HAP-1 (cell line): Measurements from ENCODE around the gene PADI3.

Experiments used
- DNase-seq, 2 experiments: peaks; one replicate each; pipeline ENCODE4 v3.0.0-alpha.2; 2016 to 2020; ENCODE audit warnings: low spot score in 2 of 2
- H3K27me3 ChIP-seq: fragments of 250-450 bp; sonication (Bioruptor Pico); 2 replicates; pipeline ENCODE4 v1.5.1; 2020; ENCODE audit warnings: low read depth, mild to moderate bottlenecking, moderate library complexity
- H3K36me3 ChIP-seq: fragments of 250-450 bp; sonication (Bioruptor Pico); replicated peaks from 2 replicates; pipeline ENCODE4 v1.5.1; 2020; ENCODE audit warnings: mild to moderate bottlenecking
- H3K4me1 ChIP-seq: fragments of 250-450 bp; sonication (Bioruptor Pico); 2 replicates; pipeline ENCODE4 v1.5.1; 2020; ENCODE audit warnings: mild to moderate bottlenecking
- H3K4me3 ChIP-seq: fragments of 250-450 bp; sonication (Bioruptor Pico); 2 replicates; pipeline ENCODE4 v1.5.1; 2020; ENCODE audit warnings: mild to moderate bottlenecking, moderate library complexity
- H3K9me3 ChIP-seq: fragments of 250-450 bp; sonication (Bioruptor Pico); 2 replicates; pipeline ENCODE4 v1.5.1; 2020; ENCODE audit warnings: mild to moderate bottlenecking, moderate library complexity
- in situ Hi-C: fragments of 300-500 bp; cut with MboI; formaldehyde crosslinking; loops from 3 replicates; pipeline ENCODE4 v1.14.3; 2020; ENCODE audit warnings: low sequenced_read_pairs, inconsistent platforms, mixed read lengths

Gene PADI3

DNA sequence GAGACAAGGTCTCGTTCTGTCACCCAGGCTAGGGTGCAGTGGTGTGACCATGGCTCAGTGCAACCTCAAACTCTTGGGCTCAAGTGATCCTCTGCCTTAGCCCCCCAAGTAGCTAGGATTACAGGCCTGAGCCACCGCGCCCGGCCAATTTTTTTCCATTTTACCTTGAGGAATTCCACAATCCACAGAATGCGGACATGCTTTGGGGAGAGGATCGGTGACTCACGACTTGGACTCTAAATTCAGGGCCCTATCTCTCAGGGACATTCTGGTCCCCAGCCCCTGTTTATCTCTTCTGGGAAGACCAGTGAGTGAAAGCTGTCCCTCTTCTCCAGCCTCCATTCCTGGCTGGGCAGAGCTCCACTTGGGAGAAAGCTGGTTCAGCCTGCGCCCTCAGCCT is 38.7 kb upstream of the PADI3 start:
- no peaks in the 10 kb centered on the region for H3K36me3 ChIP-seq
- H3K4me3 ChIP-seq = no peak overlapping the region
- no peaks in the 10 kb centered on the region for H3K27me3 ChIP-seq
- no peak for DNase-seq
- in situ Hi-C loops = no loop called here
- peaks cover 12% of the 10 kb centered on the region for H3K4me1 ChIP-seq
- H3K9me3 ChIP-seq = no peaks in the 10 kb centered on the region

DNA sequence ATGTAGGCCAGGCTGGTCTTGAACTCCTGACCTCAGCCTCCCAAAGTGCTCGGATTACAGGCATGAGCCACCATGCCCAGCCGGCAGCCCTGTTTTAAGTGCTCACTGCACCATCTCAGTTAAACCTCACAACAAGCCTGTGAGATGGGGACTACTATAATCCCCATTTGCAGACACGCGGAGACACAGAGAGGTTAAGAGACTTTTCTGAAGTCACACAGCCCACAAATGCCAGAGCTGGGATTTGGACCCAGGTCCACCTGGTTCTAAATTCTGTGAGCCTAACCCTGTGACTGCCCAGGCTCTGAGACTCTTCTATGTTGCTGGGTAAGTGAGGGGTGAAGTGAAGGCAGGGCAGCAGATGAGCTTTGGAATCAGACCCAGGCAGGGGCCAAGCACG is 37.5 kb upstream of the PADI3 start:
- no peak overlapping the region for H3K4me3 ChIP-seq
- no peaks in the 10 kb centered on the region; the same call in 1 of the 2 replicates for H3K9me3 ChIP-seq
- DNase-seq = no peak
- peaks cover 12% of the 10 kb centered on the region for H3K4me1 ChIP-seq
- in situ Hi-C loops = no loop called here
- H3K27me3 ChIP-seq = no peaks in the 10 kb centered on the region
- H3K36me3 ChIP-seq = no peaks in the 10 kb centered on the region

DNA sequence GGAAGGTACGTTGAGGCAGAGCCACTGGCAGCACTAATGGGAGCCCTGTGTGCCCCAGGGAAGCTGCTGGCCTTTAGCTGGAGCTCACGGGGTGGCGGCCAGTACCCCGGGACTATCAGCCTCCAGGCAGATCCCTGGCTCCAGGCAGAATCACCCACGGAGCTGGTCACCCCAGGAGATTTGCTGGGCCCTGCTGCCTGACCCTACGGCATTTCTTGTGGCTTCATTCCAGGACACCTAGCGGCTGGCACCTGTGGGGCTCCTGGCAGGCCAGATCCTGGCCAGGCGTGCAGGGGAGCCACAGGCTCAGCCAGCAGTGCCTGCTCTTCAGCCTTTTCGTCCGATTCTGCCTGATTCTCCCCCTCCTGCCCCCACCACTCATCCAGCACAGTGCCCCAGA is 36.9 kb upstream of the PADI3 start:
- Histone ChIP-seq H3K4me1 (peaks cover 12% of the 10 kb centered on the region), H3K4me3 (no peak overlapping the region), H3K36me3 (no peaks in the 10 kb centered on the region), H3K27me3 (no peaks in the 10 kb centered on the region), H3K9me3 (no peaks in the 10 kb centered on the region; the same call in 1 of the 2 replicates)
- DNase-seq = no peak
- in situ Hi-C loops = no loop called here

DNA sequence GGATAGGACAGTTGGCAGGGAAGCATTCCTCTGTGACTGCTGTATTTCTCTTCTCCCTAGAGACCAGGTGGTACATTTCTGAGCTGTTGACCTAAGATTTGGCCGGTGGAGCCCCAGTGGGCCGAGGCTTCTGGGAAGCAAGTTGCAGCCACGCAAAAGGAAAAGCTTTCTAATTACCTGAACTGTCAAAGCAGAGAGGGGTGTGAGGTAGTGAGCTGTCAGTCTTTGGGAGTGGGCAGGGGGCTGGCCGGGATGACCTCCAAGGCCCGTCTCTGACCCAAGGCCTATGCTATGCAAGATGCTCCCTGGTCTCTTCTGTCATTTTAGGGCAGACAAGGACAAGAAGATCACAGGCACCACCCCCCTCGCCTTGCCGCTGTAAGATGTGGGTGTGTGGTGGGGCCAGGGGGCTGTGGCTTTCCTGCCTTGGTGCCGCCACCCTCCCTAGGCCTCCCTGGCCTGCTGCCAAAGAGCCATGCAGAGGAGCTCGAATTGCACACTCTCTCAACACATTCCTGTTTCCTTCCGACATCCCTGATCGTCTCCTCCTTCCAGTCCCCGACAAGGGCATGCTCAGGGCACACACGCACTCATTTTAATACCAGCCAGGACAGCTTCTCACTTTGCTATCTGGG is 36.3 kb upstream of the PADI3 start:
- Histone ChIP-seq H3K4me1 (peaks cover 12% of the 10 kb centered on the region), H3K9me3 (no peaks in the 10 kb centered on the region; the same call in 1 of the 2 replicates), H3K36me3 (no peaks in the 10 kb centered on the region), H3K27me3 (no peaks in the 10 kb centered on the region), H3K4me3 (no peak overlapping the region)
- DNase-seq = peak; percentile 8 to 69
- in situ Hi-C loops = no loop called here

DNA sequence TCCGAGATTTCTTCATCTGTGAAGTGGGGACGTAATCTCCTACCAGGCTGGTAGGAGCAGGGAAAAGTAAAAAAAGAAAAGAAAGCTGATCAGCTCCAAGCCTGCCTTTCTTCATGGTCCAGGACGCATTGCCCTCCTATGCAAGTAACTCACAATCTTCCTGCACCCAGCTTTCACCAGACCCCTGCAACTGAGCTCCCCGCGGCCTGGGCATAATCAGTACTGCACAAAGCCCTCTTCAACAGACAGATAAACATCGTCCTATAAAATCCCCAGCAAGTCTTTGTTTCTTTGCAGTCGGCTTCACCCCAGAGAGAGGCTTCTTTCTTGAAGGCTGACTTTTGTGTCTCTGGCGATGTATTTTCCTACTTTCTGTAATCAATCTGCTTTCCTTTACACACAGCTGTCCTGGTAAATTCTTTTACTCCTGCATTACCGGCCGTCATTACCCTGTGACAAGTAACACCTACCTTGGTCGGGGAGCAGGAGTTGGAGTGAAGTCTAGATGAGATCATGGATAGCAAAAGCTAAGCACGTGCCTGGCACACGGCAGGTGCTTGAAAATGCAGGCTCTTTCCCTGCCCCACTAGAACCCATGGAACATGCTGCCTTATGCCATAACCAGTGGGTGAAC is 35.6 kb upstream of the PADI3 start:
- Histone ChIP-seq H3K27me3 (no peaks in the 10 kb centered on the region), H3K4me3 (no peak overlapping the region), H3K36me3 (no peaks in the 10 kb centered on the region), H3K4me1 (peaks cover 12% of the 10 kb centered on the region), H3K9me3 (no peaks in the 10 kb centered on the region; the same call in 1 of the 2 replicates)
- in situ Hi-C loops = no loop called here
- DNase-seq = peak in 1 of 2 experiments; percentile 20

DNA sequence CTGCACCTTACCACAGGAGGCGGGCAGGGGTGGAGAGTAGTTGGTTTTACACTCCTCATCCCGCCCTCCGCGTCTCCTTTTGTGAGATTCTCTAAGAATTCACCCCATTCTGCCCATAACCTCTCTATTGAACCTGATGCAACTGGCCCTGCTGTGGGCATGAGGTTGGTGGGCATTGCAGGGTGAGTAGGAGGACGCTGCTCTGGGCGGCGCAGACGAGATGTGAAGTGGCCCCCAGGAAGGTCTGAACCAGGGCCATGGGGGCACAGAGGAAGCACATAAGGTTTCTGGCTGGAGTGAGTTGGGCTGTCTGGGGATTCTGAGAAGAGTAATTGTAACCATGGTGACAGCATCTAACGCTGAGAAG is 35.1 kb upstream of the PADI3 start:
- Histone ChIP-seq H3K36me3 (no peaks in the 10 kb centered on the region), H3K4me3 (no peak overlapping the region), H3K4me1 (peaks cover 12% of the 10 kb centered on the region), H3K9me3 (no peaks in the 10 kb centered on the region; the same call in 1 of the 2 replicates), H3K27me3 (no peaks in the 10 kb centered on the region)
- DNase-seq = no peak
- in situ Hi-C loops = no loop called here

DNA sequence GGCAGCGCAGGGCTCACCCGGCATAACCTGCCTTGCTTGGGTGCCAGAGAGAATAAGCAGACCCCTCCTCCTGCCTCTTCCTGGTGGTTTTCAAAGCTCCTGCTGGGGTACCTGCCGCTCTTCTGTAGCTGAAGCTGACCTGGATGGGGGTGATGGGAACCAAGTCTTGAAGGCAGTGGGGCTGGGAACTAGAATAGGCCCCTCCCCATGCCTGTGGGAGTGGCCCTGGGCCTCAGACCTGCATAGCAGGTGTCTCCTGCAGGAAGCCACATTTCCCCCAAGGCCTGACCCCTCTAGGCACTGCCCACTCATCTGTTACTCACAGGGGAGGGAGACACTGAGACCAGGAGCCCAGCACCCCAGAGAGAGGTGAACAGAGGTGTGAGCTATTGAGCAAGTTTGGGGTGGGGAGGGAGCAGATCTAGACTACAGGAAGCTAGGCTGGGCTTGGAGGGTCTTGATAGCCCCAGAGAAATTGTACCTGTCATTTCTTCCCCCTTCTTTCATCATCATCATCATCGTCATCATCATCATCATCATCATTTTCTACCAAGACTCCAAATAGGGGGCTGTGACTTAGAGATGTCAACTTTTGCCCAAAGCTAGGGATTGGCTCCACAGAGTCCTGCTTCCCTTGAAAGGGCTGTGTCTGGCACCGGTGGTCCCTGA is 33.9 kb upstream of the PADI3 start:
- no peak for DNase-seq
- Histone ChIP-seq H3K4me3 (no peak overlapping the region), H3K4me1 (peaks cover 12% of the 10 kb centered on the region), H3K27me3 (no peaks in the 10 kb centered on the region), H3K36me3 (no peaks in the 10 kb centered on the region), H3K9me3 (no peaks in the 10 kb centered on the region; the same call in 1 of the 2 replicates)
- in situ Hi-C loops = no loop called here

DNA sequence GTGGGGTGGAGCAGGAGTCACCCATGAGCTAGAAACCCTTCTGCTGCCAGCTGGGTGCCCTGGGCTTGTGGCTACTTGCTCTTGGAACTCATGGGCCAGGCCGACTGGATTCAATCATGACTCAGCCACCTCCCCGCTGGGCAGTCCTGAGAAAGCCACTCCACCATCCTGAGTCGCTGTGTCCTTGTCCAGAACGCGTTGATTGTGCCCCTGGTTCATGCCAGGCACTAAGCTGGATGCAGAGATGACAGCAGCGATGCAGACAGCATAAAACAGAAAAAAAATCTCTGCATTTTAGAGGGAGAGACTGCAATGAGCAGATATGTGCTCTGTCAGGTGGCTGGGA is 33.4 kb upstream of the PADI3 start:
- H3K9me3 ChIP-seq = no peaks in the 10 kb centered on the region; the same call in 1 of the 2 replicates

DNA sequence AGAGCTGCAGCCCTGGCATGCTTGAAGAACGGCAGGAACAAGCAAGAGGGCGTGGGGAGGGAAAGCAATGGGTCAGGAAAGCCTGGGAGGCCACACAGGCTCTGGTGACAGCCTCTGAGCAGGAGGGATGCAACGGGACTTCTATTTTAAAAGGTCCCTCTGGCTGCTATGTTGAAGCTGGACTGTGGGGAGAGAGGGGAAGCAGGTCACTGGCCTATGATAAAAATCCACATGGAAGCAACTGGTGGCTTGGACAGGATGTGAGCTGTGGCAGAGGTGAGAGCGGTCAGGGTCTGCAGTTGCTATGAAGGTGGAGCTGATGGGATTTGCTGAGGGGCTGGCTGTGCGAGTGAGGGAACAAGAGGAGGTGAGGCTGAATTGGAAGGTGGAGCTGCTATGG is 32.8 kb upstream of the PADI3 start:
- DNase-seq = no peak
- H3K9me3 ChIP-seq = no peaks in the 10 kb centered on the region; the same call in 1 of the 2 replicates
- H3K36me3 ChIP-seq = no peaks in the 10 kb centered on the region
- in situ Hi-C loops = no loop called here
- H3K4me3 ChIP-seq = no peak overlapping the region
- H3K27me3 ChIP-seq = no peaks in the 10 kb centered on the region
- H3K4me1 ChIP-seq = peaks cover 12% of the 10 kb centered on the region

More for the DNA sequence above, 33.4 kb upstream of the PADI3 start:
- Histone ChIP-seq H3K4me3 (no peak overlapping the region), H3K27me3 (no peaks in the 10 kb centered on the region), H3K36me3 (no peaks in the 10 kb centered on the region), H3K4me1 (peaks cover 12% of the 10 kb centered on the region)
- in situ Hi-C loops = no loop called here
- DNase-seq = no peak

DNA sequence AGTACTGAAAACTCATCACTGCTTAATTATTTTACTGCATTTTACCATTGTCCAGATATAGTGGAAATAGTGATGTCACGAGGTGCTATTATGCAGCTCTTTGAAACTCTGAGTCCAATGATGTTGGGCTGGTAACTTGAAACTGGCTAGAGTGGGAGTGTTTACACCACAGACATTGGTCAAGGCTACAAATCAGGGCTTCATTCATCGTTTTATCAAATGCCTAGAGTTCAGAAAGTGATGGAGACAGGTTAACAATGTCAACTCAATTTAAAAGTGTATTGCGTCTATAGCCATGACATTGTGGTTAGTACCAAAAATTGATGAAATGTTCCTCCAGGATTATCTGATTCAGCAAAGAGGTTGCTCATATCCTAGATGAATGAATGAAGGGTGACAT is 31.3 kb upstream of the PADI3 start:
- Histone ChIP-seq H3K27me3 (peaks cover 9% of the 10 kb centered on the region), H3K4me3 (no peak overlapping the region), H3K4me1 (peaks cover 10% of the 10 kb centered on the region), H3K36me3 (no peaks in the 10 kb centered on the region), H3K9me3 (no peaks in the 10 kb centered on the region; the same call in 1 of the 2 replicates)
- in situ Hi-C loops = no loop called here
- DNase-seq = no peak

DNA sequence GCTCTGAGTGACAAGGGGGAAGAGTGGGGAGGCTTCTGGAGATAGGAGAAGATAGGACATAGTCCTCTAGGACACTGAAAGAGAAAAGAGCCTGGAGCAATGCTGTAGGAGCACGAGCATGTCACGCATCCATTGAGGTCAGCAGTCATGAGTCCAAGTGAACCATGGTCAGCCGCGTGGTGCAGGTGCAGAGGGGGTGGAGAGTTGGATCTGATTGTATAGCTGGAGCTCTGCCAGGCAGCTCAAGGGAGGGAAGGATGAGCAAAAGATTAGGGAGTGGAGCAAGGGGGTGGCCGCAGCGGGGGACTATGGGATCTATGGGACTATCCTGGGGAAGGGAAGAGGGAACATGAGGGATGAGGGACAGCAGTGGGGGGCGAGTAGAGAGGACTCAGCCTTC is 30.0 kb upstream of the PADI3 start:
- Histone ChIP-seq H3K27me3 (peaks cover 9% of the 10 kb centered on the region), H3K4me3 (no peak overlapping the region), H3K4me1 (no peaks in the 10 kb centered on the region), H3K9me3 (no peaks in the 10 kb centered on the region; the same call in 1 of the 2 replicates), H3K36me3 (no peaks in the 10 kb centered on the region)
- no peak for DNase-seq
- in situ Hi-C loops = no loop called here

DNA sequence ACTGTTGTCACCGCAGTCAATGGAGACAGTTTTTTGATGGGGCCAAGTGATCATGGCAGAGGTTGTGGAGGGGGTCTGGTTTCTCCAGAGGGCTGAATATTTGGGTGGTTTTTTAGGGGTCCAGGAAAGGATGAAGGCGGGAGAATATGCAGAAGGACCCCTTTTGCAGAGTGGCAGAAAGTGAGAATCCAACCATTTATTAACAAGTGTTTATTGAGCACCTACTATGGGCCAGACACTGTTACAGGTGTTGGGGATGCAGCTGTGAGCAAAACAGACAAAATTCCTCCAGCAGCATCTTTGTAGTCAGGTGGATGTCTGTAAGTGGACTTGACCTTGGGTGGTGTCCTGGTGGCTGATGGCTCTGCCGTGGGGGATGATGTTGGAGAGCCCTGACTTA is 28.6 kb upstream of the PADI3 start:
- in situ Hi-C loops = no loop called here
- DNase-seq = no peak
- Histone ChIP-seq H3K27me3 (peaks cover 14% of the 10 kb centered on the region), H3K9me3 (no peaks in the 10 kb centered on the region; the same call in 1 of the 2 replicates), H3K36me3 (no peaks in the 10 kb centered on the region), H3K4me3 (no peak overlapping the region), H3K4me1 (no peaks in the 10 kb centered on the region)

DNA sequence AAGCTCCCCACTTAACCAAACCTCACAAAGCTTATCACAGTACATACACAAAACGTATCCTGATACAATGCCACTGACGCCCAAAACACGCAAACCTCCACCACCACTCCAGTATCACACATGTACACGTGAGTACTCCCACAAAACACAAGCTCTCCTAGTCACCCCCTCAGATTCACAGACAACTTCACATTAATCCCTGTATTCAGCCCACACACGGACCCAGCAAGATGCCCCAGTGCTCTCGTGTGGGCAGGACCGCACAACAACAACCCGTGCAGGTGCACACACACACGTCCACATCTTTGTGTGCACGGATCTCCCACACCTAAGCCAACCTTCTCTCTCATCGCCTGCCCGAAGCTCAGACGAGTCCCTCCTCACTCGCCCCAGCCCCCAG is 26.3 kb upstream of the PADI3 start:
- no peak for DNase-seq
- Histone ChIP-seq H3K4me1 (no peaks in the 10 kb centered on the region), H3K9me3 (no peaks in the 10 kb centered on the region), H3K36me3 (no peaks in the 10 kb centered on the region), H3K27me3 (peaks cover 20% of the 10 kb centered on the region), H3K4me3 (no peak overlapping the region)
- in situ Hi-C loops = no loop called here

DNA sequence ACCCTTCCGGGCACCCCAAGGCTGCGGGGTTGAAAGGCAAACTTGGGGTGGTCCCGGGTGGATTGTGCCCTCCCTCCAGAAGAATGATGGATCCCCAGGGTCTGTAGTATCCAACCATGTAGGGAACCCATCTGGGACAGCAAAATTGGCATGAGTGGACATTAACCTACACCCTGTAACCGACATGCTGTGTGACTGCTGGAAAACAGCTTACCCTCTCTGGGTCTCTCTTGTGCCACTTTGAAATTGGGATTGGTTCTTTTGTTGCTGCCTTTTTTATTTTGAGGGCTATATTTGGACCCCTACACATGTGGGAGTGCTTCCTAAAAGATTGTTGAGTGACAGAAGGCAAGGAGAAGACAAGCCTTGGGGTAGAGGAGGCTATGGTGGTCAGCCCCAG is 24.5 kb upstream of the PADI3 start:
- peaks cover 20% of the 10 kb centered on the region for H3K27me3 ChIP-seq
- no peak for DNase-seq
- H3K36me3 ChIP-seq = no peaks in the 10 kb centered on the region
- no peaks in the 10 kb centered on the region for H3K9me3 ChIP-seq
- in situ Hi-C loops = no loop called here
- no peak overlapping the region for H3K4me3 ChIP-seq
- H3K4me1 ChIP-seq = no peaks in the 10 kb centered on the region
